Measurements from ENCODE around the gene PKMYT1.

DNA sequence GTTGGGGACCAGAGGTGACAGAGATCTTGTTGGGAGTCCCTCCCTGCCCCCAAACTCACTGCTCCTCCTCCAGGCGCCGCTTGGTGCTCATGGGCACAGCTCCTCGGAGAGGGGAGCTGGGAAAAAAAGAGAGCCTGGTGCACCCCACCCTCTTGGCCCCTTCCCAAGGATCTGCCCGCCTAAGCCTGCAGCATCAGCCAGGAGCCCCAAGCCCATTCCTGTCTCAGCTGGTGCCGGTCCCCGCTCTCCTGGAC lies 43.1 kb upstream of the PKMYT1 start:
- no peak for TF ChIP-seq FOXP4 (CRISPR knock-in tag; IDR thresholded peaks at IDR 0.05; ENCODE audit: borderline replicate concordance)
- TF ChIP-seq ZNF354B (CRISPR knock-in tag; IDR thresholded peaks at IDR 0.05), result no peak
- TF ChIP-seq DNMT1 (IDR thresholded peaks at IDR 0.05), result no peak
- no peak for TF ChIP-seq MAFK (IDR thresholded peaks at IDR 0.05; ENCODE audit: low read length)
- TF ChIP-seq, protein P1, sequence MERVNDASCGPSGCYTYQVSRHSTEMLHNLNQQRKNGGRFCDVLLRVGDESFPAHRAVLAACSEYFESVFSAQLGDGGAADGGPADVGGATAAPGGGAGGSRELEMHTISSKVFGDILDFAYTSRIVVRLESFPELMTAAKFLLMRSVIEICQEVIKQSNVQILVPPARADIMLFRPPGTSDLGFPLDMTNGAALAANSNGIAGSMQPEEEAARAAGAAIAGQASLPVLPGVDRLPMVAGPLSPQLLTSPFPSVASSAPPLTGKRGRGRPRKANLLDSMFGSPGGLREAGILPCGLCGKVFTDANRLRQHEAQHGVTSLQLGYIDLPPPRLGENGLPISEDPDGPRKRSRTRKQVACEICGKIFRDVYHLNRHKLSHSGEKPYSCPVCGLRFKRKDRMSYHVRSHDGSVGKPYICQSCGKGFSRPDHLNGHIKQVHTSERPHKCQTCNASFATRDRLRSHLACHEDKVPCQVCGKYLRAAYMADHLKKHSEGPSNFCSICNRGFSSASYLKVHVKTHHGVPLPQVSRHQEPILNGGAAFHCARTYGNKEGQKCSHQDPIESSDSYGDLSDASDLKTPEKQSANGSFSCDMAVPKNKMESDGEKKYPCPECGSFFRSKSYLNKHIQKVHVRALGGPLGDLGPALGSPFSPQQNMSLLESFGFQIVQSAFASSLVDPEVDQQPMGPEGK (CRISPR knock-in tag; IDR thresholded peaks at IDR 0.05; ENCODE audit: borderline replicate concordance), result no peak
